Measurements from ENCODE around the gene EXOC3L4. TPM values are rescaled to one million over a fixed set of nuclear protein-coding genes. Genes with fewer than 3 reads are reported as not detected.
A peak's percentile ranks its signal among the peaks of the same experiment; 100 is the strongest.

EXOC3L4 gene
- total RNA-seq, 2 experiments from 2014 or later = not detected

GRCh38 chr14:103103461-103104388 is 9.2 kb downstream of the EXOC3L4 start:
- no peak for ATAC-seq
- Mint-ChIP-seq H3K4me3 (no peak overlapping the region), H3K27ac (no peak overlapping the region), H3K4me1 (peaks cover 8% of the 10 kb centered on the region), H3K36me3 (ENCODE audit: low read depth) (no peaks in the 10 kb centered on the region), H3K9me3 (ENCODE audit: low read depth) (no peaks in the 10 kb centered on the region), H3K27me3 (peaks cover 27% of the 10 kb centered on the region)
- peak; percentile 43 for DNase-seq
- ChIA-PET CTCF (interaction anchor here (0.9 to 3.7 kb wide), 8 partner anchors 8 to 410 kb away, joined by 3 to 31 read pairs (median 4); partner anchors contain the start of genes EXOC3L4 and LBHD2), POLR2A (no interaction called here)
- intact Hi-C loops (cut with DNase I, micrococcal nuclease) = loop anchor here in 1 of 2 experiments (2.0 kb wide), 1 partner anchor 189 kb away; no protein-coding TSS in a partner anchor

GRCh38 chr14:103104389-103104653 is 9.8 kb downstream of the EXOC3L4 start:
- no peaks in the 10 kb centered on the region for H3K36me3 Mint-ChIP-seq (ENCODE audit: low read depth)
- H3K9me3 Mint-ChIP-seq (ENCODE audit: low read depth) = no peaks in the 10 kb centered on the region
- H3K27me3 Mint-ChIP-seq = peaks cover 27% of the 10 kb centered on the region
- H3K4me3 Mint-ChIP-seq = no peak overlapping the region
- no peak overlapping the region for H3K27ac Mint-ChIP-seq
- intact Hi-C loops (cut with DNase I, micrococcal nuclease) = loop anchor here in 1 of 2 experiments (2.0 kb wide), 1 partner anchor 188 kb away; no protein-coding TSS in a partner anchor
- ChIA-PET POLR2A (no interaction called here), CTCF (interaction anchor here (0.6 to 3.7 kb wide), 31 partner anchors 9 to 1290 kb away, joined by 3 to 31 read pairs (median 4); partner anchors contain the start of genes EXOC3L4 and LBHD2)
- ATAC-seq (no peak), DNase-seq (no peak)
- peaks cover 10% of the 10 kb centered on the region for H3K4me1 Mint-ChIP-seq

GRCh38 chr14:103104654-103105452 is 10.3 kb downstream of the EXOC3L4 start:
- H3K9me3 Mint-ChIP-seq (ENCODE audit: low read depth) = no peaks in the 10 kb centered on the region
- no peak overlapping the region for H3K27ac Mint-ChIP-seq
- intact Hi-C loops (cut with DNase I, micrococcal nuclease) = loop anchor here (1.0 to 5.0 kb wide), 6 partner anchors 30 to 188 kb away; no protein-coding TSS in a partner anchor
- CTCF ChIA-PET = interaction anchor here (0.6 to 3.7 kb wide), 39 partner anchors 9 to 1289 kb away, joined by 3 to 31 read pairs (median 4); partner anchors contain the start of genes EXOC3L4 and LBHD2
- peaks cover 27% of the 10 kb centered on the region for H3K27me3 Mint-ChIP-seq
- DNase-seq (peak; percentile 85), ATAC-seq (peak; percentile 82)
- H3K36me3 Mint-ChIP-seq (ENCODE audit: low read depth) = no peaks in the 10 kb centered on the region
- POLR2A ChIA-PET = interaction anchor here (1.4 kb wide), 1 partner anchor 14 kb away, joined by 4 read pairs; no protein-coding TSS in a partner anchor
- H3K4me3 Mint-ChIP-seq = no peak overlapping the region
- peaks cover 10% of the 10 kb centered on the region for H3K4me1 Mint-ChIP-seq

- H3K4me1 Mint-ChIP-seq = peaks cover 10% of the 10 kb centered on the region
- CTCF ChIA-PET = interaction anchor here (0.6 to 3.7 kb wide), 24 partner anchors 10 to 601 kb away, joined by 3 to 31 read pairs (median 5); partner anchors contain the start of genes EXOC3L4 and LBHD2
- H3K36me3 Mint-ChIP-seq (ENCODE audit: low read depth) = no peaks in the 10 kb centered on the region
- intact Hi-C loops (cut with DNase I, micrococcal nuclease) = loop anchor here (1.0 to 5.0 kb wide), 6 partner anchors 30 to 188 kb away; no protein-coding TSS in a partner anchor
- H3K4me3 Mint-ChIP-seq = no peak overlapping the region
- no peak for ATAC-seq
- peaks cover 27% of the 10 kb centered on the region for H3K27me3 Mint-ChIP-seq
- no peak overlapping the region for H3K27ac Mint-ChIP-seq
- no peaks in the 10 kb centered on the region for H3K9me3 Mint-ChIP-seq (ENCODE audit: low read depth)
- DNase-seq = peak; percentile 50
- POLR2A ChIA-PET = interaction anchor here (1.4 kb wide), 1 partner anchor 15 kb away, joined by 4 read pairs; no protein-coding TSS in a partner anchor
These were observed 11.1 kb downstream of the EXOC3L4 start for GRCh38 chr14:103105580-103106150.

GRCh38 chr14:103107455-103107854 is 12.9 kb downstream of the EXOC3L4 start:
- POLR2A ChIA-PET = no interaction called here
- CTCF ChIA-PET = interaction anchor here (0.6 to 2.7 kb wide), 2 partner anchors 33 to 463 kb away, joined by 3 to 12 read pairs; no protein-coding TSS in a partner anchor
- DNase-seq (no peak), ATAC-seq (no peak)
- peaks cover 17% of the 10 kb centered on the region for H3K27me3 Mint-ChIP-seq
- no peak overlapping the region for H3K4me3 Mint-ChIP-seq
- intact Hi-C loops (cut with DNase I, micrococcal nuclease) = loop anchor here in 1 of 2 experiments (5.0 kb wide), 1 partner anchor 80 kb away; no protein-coding TSS in a partner anchor
- H3K27ac Mint-ChIP-seq = no peak overlapping the region
- H3K4me1 Mint-ChIP-seq = peaks cover 10% of the 10 kb centered on the region
- no peaks in the 10 kb centered on the region for H3K9me3 Mint-ChIP-seq (ENCODE audit: low read depth)
- no peaks in the 10 kb centered on the region for H3K36me3 Mint-ChIP-seq (ENCODE audit: low read depth)

GRCh38 chr14:103107941-103108748 is 13.6 kb downstream of the EXOC3L4 start:
- peaks cover 10% of the 10 kb centered on the region for H3K4me1 Mint-ChIP-seq
- no peak overlapping the region for H3K27ac Mint-ChIP-seq
- POLR2A ChIA-PET = interaction anchor here (0.5 kb wide), 1 partner anchor 198 kb away, joined by 3 read pairs; no protein-coding TSS in a partner anchor
- intact Hi-C loops (cut with DNase I, micrococcal nuclease) = loop anchor here in 1 of 2 experiments (5.0 kb wide), 1 partner anchor 79 kb away; no protein-coding TSS in a partner anchor
- DNase-seq (no peak), ATAC-seq (no peak)
- H3K4me3 Mint-ChIP-seq = no peak overlapping the region
- peaks cover 17% of the 10 kb centered on the region for H3K27me3 Mint-ChIP-seq
- CTCF ChIA-PET = interaction anchor here (1.0 to 1.4 kb wide), 2 partner anchors 16 to 33 kb away, joined by 4 to 6 read pairs; no protein-coding TSS in a partner anchor
- no peaks in the 10 kb centered on the region for H3K9me3 Mint-ChIP-seq (ENCODE audit: low read depth)
- H3K36me3 Mint-ChIP-seq (ENCODE audit: low read depth) = no peaks in the 10 kb centered on the region

GRCh38 chr14:103108749-103109207 is 14.3 kb downstream of the EXOC3L4 start:
- Mint-ChIP-seq H3K4me1 (peaks cover 6% of the 10 kb centered on the region), H3K9me3 (ENCODE audit: low read depth) (no peaks in the 10 kb centered on the region), H3K27me3 (peaks cover 12% of the 10 kb centered on the region), H3K36me3 (ENCODE audit: low read depth) (no peaks in the 10 kb centered on the region), H3K27ac (no peak overlapping the region), H3K4me3 (no peak overlapping the region)
- DNase-seq (peak; percentile 75), ATAC-seq (peak; percentile 75)
- ChIA-PET POLR2A (interaction anchor here (0.5 kb wide), 1 partner anchor 199 kb away, joined by 3 read pairs; no protein-coding TSS in a partner anchor), CTCF (interaction anchor here (1.0 to 1.4 kb wide), 2 partner anchors 16 to 34 kb away, joined by 4 to 6 read pairs; no protein-coding TSS in a partner anchor)
- intact Hi-C loops (cut with DNase I, micrococcal nuclease) = loop anchor here in 1 of 2 experiments (5.0 kb wide), 1 partner anchor 79 kb away; no protein-coding TSS in a partner anchor

- ChIA-PET POLR2A (no interaction called here), CTCF (no interaction called here)
- ATAC-seq (no peak), DNase-seq (no peak)
- no peaks in the 10 kb centered on the region for H3K9me3 Mint-ChIP-seq (ENCODE audit: low read depth)
- intact Hi-C loops (cut with DNase I, micrococcal nuclease) = loop anchor here in 1 of 2 experiments (5.0 kb wide), 1 partner anchor 78 kb away; no protein-coding TSS in a partner anchor
- H3K27me3 Mint-ChIP-seq = peaks cover 11% of the 10 kb centered on the region
- no peak overlapping the region for H3K27ac Mint-ChIP-seq
- no peaks in the 10 kb centered on the region for H3K36me3 Mint-ChIP-seq (ENCODE audit: low read depth)
- H3K4me3 Mint-ChIP-seq = no peak overlapping the region
- peaks cover 7% of the 10 kb centered on the region for H3K4me1 Mint-ChIP-seq
These were observed 15.3 kb downstream of the EXOC3L4 start for GRCh38 chr14:103109535-103110441.

GRCh38 chr14:103110681-103111231 is 16.2 kb downstream of the EXOC3L4 start:
- Mint-ChIP-seq H3K9me3 (ENCODE audit: low read depth) (no peaks in the 10 kb centered on the region), H3K36me3 (ENCODE audit: low read depth) (no peaks in the 10 kb centered on the region), H3K27ac (no peak overlapping the region), H3K4me3 (no peak overlapping the region), H3K4me1 (peaks cover 6% of the 10 kb centered on the region), H3K27me3 (peaks cover 1% of the 10 kb centered on the region)
- DNase-seq (no peak), ATAC-seq (no peak)
- POLR2A ChIA-PET = no interaction called here
- intact Hi-C loops (cut with DNase I, micrococcal nuclease) = no loop called here
- CTCF ChIA-PET = no interaction called here

All from activated CD4-positive, alpha-beta T cell treated with anti-CD3 and anti-CD28 coated beads for 36 hours (primary cell).